IPS-NIHi7 (cell line): Measurements from ENCODE around the gene OMA1.
A peak's percentile ranks its signal among the peaks of the same experiment; 100 is the strongest.
"Not testable (repeated sequence)": the region's sequence is repeated elsewhere in the genome, so short reads cannot be mapped to it uniquely, and the experiment has no call there.

ENCODE experiments used
- DNase-seq: peaks from one replicate; pipeline ENCODE4 v3.0.0; 2012; ENCODE audit warnings: mixed read lengths; ENCODE audit errors: extremely low spot score

Gene OMA1

GRCh38 chr1:58573705-58574591, 27.4 kb upstream of the OMA1 start:
- DNase-seq = no peak

- no peak for DNase-seq
These were observed 26.6 kb upstream of the OMA1 start for GRCh38 chr1:58573138-58573537.

GRCh38 chr1:58572690-58573089, 26.2 kb upstream of the OMA1 start:
- peak; percentile 36 for DNase-seq

GRCh38 chr1:58571616-58572015, 25.1 kb upstream of the OMA1 start:
- DNase-seq = no peak

GRCh38 chr1:58570817-58571216, 24.3 kb upstream of the OMA1 start:
- no peak for DNase-seq

- DNase-seq = no peak
These were observed 23.6 kb upstream of the OMA1 start for GRCh38 chr1:58570094-58570493.

GRCh38 chr1:58568911-58569310, 22.4 kb upstream of the OMA1 start:
- no peak for DNase-seq

GRCh38 chr1:58568271-58568860, 21.8 kb upstream of the OMA1 start:
- DNase-seq = no peak

GRCh38 chr1:58566339-58566738, 19.8 kb upstream of the OMA1 start:
- DNase-seq = no peak

- not testable (repeated sequence) for DNase-seq
These were observed 17.2 kb upstream of the OMA1 start for GRCh38 chr1:58563715-58564114.

- DNase-seq = no peak
These were observed 15.1 kb upstream of the OMA1 start for GRCh38 chr1:58561633-58562032.

GRCh38 chr1:58555393-58555792, 8.9 kb upstream of the OMA1 start:
- DNase-seq = no peak

GRCh38 chr1:58551186-58552140, 4.9 kb upstream of the OMA1 start:
- no peak for DNase-seq

GRCh38 chr1:58549291-58549690, 2.8 kb upstream of the OMA1 start:
- not testable (repeated sequence) for DNase-seq

GRCh38 chr1:58548371-58548770, 1.8 kb upstream of the OMA1 start:
- no peak for DNase-seq

GRCh38 chr1:58545591-58546519, 671 bp downstream of the OMA1 start:
- peak; percentile 46 for DNase-seq

GRCh38 chr1:58543260-58543659, 3.3 kb downstream of the OMA1 start:
- no peak for DNase-seq

GRCh38 chr1:58539553-58539952, 7.0 kb downstream of the OMA1 start:
- DNase-seq = no peak

GRCh38 chr1:58538821-58539220, 7.7 kb downstream of the OMA1 start:
- DNase-seq = no peak

- DNase-seq = not testable (repeated sequence)
These were observed 14.7 kb downstream of the OMA1 start for GRCh38 chr1:58531842-58532241.

GRCh38 chr1:58529284-58529683, 17.2 kb downstream of the OMA1 start:
- no peak for DNase-seq
